ENCODE measurements around the gene FOXA2.

Gene FOXA2

DNA sequence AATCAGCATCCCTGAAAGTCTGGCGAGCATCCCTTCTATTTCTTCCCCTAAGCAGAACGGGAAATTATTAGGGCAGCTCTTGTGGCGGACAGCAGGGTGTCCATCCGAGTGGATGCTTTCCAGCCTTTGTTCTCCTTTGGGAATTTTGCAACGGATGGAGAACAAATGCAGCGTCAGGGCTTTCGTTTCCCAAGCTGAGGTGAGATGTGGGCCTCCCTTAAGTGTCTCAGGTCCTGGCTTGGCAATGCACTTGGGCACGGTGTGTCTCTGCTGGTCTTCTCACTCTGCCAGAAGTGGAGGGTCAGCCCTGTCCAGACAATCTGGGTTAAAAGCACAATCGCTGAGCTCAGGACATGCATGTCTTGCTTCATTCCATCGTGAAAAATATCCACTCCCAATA, 43.5 kb downstream of the FOXA2 start:
- no peak for DNase-seq (ENCODE audit: low read depth in 3 of 3, low spot score in 1 of 3)

GRCh38 chr20:22536956-22537756, 47.2 kb downstream of the FOXA2 start:
- no peak for DNase-seq (ENCODE audit: low read depth in 3 of 3, low spot score in 1 of 3)

DNA sequence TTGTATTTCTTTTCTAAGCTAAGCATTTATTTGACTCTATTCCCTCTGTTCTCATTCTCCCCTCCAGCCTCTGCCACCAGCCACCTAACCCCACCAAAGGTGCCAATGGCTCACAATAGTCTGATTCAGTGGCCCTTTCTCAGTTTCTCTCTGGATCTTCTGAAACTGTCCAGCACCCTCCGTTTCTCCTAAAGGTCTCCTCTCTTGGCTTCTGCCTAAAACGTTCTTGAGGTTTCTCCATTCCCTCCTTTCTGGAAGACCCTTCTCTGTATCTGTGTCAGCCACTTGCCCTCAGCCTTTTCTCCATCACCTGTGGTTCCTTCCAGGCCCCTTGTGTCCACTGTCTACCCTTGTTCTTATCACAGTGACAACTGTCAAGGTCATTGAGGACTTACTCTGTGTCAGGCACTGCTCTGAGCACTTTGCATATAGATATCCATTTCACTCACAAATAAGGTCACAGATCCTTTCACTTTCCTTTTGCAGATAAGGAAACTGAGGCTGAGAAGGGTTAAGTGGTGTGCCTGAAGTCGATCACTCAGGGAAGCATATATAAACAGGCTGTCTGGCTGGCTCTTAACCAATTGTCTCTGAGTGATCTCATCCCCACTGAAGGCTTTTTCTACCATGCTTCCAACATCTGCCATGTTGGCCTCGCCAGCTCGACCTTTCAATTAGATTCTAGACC, 48.1 kb downstream of the FOXA2 start:
- no peak for DNase-seq (ENCODE audit: low read depth in 3 of 3, low spot score in 1 of 3)

DNA sequence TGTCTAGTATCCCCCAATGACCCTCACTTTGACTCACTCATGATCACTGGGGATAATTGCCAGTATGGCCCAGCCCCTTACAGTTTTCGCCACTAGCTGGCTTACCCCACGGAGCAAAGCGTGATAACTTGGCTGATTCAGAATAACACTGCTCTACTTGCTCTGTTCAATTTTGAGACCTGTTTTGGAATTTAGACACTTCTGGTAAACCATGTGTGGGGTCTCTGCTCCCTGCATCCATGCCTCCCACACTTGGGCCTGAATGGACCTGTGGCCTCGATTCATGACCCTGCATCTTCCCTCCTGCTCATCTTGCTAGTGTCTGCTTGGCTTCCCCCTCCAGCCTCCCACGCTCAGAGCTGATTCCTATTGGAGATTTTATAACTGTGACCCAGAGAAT, 48.9 kb downstream of the FOXA2 start:
- DNase-seq (ENCODE audit: low read depth in 3 of 3, low spot score in 1 of 3): no peak

- DNase-seq (ENCODE audit: low read depth in 3 of 3, low spot score in 1 of 3): no peak
Measured at GRCh38 chr20:22533823-22534751, 50.3 kb downstream of the FOXA2 start.

DNA sequence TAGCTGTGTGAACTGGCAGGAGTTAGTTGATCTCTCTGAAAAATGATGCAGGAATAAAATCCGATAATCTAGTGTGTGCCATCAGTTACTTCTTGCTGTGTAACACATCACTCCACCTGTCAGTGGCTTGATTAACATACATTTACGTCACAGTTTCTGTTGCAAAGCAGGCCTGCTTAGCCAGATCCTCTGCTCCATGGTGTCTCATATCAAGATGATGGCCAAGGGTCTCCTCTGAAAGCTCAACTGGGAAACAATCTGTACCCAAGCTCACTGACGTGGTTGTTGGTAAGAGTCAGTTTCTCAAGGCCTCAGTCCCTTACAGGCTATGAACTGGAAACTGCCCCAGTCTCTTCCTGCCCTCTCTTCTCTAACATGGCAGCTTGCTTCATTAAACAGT, 51.8 kb downstream of the FOXA2 start:
- DNase-seq (ENCODE audit: low read depth in 3 of 3, low spot score in 1 of 3): no peak

- DNase-seq (ENCODE audit: low read depth in 3 of 3, low spot score in 1 of 3): no peak
Measured at GRCh38 chr20:22531756-22532155, 52.6 kb downstream of the FOXA2 start.

DNA sequence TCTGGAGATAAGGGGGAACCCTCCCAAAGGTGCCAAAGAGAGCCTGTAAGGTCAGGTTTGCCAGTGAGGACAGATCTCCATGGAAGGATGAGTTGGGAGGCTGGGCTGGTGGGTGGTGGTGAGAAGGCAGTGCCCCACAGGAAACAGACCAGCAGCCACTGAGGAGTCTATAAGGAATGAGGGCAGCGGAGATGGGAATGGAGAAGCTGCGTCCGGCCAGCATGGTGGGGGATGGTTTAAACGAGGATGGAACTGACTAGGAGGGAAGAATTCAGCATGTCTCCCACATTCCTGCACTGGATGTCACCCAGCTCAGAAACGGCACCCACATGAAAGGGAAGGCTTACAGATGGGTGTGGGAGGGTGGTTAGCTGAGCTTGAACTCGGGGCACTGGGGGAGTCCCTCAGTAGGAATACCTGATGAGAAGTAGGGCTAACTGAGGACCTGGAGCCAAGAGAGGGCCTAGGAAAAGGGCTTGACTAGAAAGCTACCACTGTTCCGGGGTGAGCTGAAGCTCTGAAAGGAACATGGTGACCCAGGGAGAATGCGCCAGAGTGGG, 53.2 kb downstream of the FOXA2 start:
- no peak for DNase-seq (ENCODE audit: low read depth in 3 of 3, low spot score in 1 of 3)
